Thoracic aorta (tissue), 2 donors: Measurements from ENCODE around the gene TIAL1. TPM values are rescaled to one million over a fixed set of nuclear protein-coding genes. Genes with fewer than 3 reads are reported as not detected.

Experiments
- total RNA-seq, 2 donors: library from RNA; depleted of rRNA; stranded (reverse); fragments of >200 nt; gene quantifications; one replicate each; pipeline versions ENCODE4 v1.1.0 to v1.2.3, GENCODE V29; 2016

Gene TIAL1
- total RNA-seq, 2 donors from 2014 or later = 72.4 to 79.5 TPM

Other genes starting within 250 kb of the TIAL1 start
- 10 to 100 TPM; 33.2 to 37.1 TPM for gene RGS10, start 54.2 kb downstream of the TIAL1 start, total RNA-seq
- 10 to 100 TPM; 48.9 to 87.6 TPM for gene BAG3, start 54.4 kb upstream of the TIAL1 start, total RNA-seq
- gene INPP5F, start 129.1 kb upstream of the TIAL1 start, total RNA-seq = 10 to 100 TPM; 17.1 to 23.7 TPM